Measurements from ENCODE around the gene PPP2R5E.
A peak's percentile ranks its signal among the peaks of the same experiment; 100 is the strongest.
"Not testable (repeated sequence)": the region's sequence is repeated elsewhere in the genome, so short reads cannot be mapped to it uniquely, and the experiment has no call there.

The PPP2R5E gene

DNA sequence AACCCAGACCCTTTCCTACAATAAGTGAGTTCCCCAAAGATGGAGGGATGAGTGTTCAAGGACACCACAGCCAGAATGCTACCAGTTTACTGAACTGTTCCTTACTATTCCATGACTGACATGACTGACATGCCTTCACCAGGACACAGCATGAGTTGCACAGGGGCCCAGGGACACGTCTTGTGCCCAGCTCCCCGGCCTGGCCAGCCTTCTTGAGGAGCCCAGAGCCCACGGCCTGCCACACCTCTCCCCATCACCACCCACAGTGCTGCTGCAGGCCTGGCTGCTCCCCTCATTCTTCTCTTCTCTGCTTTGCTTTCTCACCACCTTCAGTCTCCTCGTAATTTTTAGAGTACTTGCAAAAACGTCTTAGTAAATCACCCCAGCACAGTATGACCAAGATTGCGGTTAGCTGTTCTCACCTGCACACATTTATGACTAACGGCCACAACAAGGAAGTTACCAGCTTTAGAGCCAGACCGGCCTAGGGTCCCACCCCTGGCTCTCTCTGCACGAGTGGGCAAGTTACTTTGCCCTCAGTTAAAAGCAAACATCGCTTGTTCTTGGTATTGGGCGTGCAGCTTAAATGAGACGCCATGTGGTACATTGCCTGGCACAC is 18.5 kb downstream of the PPP2R5E start:
- intact Hi-C loops (cut with DNase I): no loop called here
- DNase-seq: no peak

DNA sequence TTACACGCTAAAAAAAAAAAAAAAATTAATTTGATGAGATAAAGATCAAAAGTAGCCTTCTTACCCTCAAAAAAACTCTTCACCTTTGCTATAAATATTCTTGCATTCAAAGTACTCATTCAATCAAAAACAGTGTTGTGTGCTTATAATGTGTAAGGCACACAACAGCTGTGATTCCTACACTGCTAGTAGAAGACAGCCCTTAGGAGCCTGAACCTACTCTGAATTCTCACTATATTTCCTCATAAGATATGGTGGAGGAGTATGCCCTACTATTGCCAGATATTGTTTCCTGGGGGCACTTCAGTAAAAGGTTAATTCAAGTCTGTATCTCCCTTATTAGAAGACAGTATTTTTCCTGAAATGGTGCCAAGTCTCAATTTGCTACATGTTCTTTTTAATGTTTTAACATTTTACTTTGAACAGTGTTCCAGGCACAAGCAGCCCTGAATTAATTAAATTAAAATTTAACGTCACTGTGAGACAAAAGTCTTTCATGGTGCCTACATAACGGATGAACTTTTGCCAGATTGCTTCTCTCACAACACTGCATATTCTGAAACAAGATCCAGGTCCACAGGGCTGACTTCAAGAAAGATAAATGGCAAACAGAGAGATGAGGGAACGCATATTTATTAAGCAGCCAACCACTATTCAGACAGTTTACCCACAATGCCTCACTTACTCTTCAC is 19.3 kb downstream of the PPP2R5E start:
- intact Hi-C loops (cut with DNase I): no loop called here
- no peak for DNase-seq

DNA sequence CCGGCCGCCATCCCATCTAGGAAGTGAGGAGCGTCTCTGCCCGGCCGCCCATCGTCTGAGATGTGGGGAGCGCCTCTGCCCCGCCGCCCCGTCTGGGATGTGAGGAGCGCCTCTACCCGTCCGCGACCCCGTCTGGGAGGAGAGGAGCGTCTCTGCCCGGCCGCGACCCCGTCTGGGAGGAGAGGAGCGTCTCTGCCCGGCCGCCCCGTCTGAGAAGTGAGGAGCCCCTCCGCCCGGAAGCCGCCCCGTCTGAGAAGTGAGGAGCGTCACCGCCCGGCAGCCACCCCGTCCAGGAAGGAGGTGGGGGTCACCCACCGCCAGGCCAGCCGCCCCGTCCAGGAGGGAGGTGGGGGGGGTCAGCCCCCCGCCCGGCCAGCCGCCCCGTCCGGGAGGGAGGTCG is 20.7 kb downstream of the PPP2R5E start:
- intact Hi-C loops (cut with DNase I); DNase-seq: not testable (repeated sequence)

DNA sequence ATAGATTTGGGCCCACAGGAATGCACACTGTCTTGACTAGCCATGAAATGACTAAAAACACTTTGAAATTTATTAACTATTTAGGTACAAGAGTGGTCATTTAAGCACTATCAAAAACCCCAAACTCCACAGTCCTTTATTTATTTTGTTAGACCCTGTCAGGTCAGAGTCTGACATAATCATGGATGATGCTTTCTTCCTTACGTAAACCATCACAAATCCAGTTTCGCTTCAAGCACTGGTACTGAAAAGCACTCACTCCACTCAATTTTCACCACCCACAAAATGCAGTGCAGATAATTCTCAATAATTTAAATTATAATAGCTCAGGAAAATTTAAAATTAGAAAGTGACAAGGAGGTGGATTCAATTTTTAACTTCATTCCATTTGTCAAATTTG is 25.8 kb downstream of the PPP2R5E start:
- intact Hi-C loops (cut with DNase I): no loop called here
- DNase-seq: peak in 3 of 42 donors; percentile 7 to 41 (median 39)

- no peak for DNase-seq
- intact Hi-C loops (cut with DNase I): no loop called here
Observed at GRCh38 chr14:63515240-63515639, 27.9 kb downstream of the PPP2R5E start.

GRCh38 chr14:63513756-63514155 is 29.4 kb downstream of the PPP2R5E start:
- intact Hi-C loops (cut with DNase I): no loop called here
- no peak for DNase-seq

DNA sequence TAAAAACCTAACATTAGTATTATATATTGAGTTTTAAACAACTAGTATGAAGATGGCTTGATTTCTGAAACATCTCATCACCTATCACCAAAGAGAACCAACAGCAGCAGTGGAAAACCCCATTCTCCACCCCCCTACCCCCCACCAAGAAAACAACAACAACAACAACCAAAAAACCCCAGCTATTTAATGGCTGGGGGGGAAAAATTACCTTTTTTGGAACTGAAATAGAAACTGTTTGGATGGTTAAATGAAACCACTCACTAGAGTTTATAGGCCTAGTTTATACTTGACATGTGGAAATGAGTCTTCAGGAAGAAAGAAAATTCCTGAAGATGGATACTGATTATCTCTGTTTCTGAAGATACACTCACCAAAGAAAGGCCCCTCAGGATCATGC is 30.3 kb downstream of the PPP2R5E start:
- intact Hi-C loops (cut with DNase I): no loop called here
- no peak for DNase-seq

DNA sequence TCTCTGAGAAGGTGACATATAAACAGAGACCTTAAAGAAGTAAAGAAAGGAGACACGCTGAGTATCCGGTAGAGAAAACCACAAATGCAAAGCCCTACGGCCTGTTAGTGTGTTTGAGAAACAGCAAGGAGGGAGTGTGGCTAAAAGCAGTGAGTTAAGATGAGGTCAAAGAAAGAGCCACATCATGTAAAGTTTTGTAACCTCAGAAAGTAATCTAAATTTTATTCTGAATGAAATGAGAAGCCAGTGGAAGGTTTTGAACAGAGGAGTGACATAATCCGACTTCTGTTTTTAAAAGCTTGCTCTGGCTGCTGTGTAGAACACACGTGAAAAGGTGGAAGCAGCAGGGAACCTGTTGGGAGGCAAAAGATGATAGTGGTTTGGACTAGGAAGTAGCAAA is 32.6 kb downstream of the PPP2R5E start:
- intact Hi-C loops (cut with DNase I): no loop called here
- no peak for DNase-seq

GRCh38 chr14:63508033-63508432 is 35.1 kb downstream of the PPP2R5E start:
- DNase-seq: no peak
- intact Hi-C loops (cut with DNase I): no loop called here

DNA sequence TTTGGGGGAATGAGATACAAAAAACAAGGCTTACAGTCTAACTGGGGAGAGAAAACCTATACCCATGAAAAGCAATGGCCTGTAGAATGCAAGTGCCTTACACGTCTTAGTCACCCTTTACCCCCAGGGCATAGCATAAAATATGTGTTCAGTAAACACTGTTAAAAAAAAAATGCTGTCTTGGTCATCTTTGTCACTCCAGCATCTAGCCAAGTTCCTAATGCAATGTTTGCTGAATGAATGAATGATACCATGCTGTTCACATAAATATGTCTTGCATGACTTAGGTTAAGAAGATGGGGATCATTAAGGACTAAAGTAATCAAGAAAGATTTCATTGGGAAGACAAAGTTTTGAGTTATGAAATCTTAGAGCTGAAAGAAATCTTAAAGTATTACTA is 38.5 kb downstream of the PPP2R5E start:
- DNase-seq: no peak
- intact Hi-C loops (cut with DNase I): no loop called here

GRCh38 chr14:63501429-63501828 is 41.7 kb downstream of the PPP2R5E start:
- no peak for DNase-seq
- intact Hi-C loops (cut with DNase I): no loop called here

GRCh38 chr14:63499701-63500250 is 43.4 kb downstream of the PPP2R5E start:
- DNase-seq: no peak
- intact Hi-C loops (cut with DNase I): no loop called here

- intact Hi-C loops (cut with DNase I): no loop called here
- no peak for DNase-seq
Observed at GRCh38 chr14:63496837-63497400, 46.3 kb downstream of the PPP2R5E start.

DNA sequence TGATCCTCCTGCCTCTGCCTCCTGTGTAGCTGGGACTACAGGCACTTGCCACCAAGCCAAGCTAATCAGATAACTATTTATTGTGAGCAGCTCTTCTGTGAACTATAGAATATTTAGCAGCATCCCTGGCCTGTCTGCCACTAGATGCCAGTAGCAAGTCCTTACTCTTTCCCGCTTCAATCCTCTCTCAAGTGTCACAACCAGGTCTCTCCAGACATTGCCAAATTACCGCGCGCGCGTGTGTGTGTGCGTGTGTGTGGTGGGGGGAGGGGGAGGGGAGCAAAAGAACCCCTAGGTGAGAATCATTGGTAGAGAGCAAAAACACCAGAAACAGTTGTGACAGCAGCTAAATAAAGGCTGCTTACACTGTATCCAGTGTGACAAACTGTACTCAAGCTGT is 49.9 kb downstream of the PPP2R5E start:
- peak in 15 of 42 donors; percentile 4 to 53 (median 21) for DNase-seq
- intact Hi-C loops (cut with DNase I): no loop called here

DNA sequence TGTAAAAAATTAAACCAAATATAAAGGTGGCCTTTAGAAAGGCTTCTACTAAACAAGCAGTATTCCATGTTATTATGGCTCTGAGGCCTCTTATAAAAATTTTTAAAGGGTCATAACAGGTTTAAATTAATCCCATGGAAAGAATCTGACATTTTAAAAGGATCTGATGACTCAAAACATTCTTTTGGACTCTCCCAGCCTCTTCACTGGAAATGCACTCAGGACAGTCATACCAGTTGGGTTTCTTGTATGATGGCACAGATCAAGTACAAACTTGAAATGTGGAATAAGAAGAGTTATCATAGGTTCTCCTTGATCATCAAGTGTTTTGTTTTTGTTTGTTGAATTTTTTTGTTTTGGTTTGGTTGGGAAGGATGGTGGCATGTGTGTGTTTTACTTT is 50.8 kb downstream of the PPP2R5E start:
- intact Hi-C loops (cut with DNase I): no loop called here
- DNase-seq: no peak

DNA sequence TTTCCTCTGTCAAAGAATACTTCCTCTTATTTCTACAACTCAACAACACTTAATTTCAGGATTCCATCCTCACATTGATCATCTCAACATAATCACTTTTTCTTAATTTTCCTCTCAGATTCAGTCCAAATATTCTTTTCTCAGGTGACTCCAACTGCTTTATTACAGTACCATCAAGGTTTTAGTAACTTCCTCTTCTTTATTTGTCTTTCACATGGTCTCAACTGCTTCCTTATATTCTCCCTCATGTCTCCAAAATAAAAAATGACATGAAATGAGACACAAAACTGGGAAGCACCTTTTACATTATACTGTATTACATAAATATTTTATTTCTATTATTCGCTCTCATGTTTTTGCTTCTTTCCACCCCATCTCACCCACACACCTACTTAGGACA is 55.5 kb downstream of the PPP2R5E start:
- no peak for DNase-seq
- intact Hi-C loops (cut with DNase I): no loop called here

DNA sequence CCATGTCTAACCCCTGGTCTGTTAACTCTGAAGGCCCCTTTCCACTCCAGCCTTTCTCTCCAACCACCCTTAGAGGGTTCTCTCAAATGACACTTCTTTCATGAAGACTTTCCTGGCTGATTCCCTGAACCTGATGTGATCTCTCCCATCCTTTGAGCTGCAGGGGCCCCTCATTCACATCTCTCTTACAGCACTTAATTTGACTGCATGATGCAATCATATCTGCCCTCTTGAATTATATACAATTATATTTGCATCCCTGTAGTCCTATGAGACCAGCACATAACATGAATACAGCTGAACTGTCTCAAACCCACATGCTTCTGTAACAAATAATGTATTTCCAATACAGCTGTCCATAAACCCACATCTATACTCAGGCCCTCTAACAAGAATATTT is 56.4 kb downstream of the PPP2R5E start:
- DNase-seq: no peak
- intact Hi-C loops (cut with DNase I): no loop called here

GRCh38 chr14:63483315-63483714 is 59.9 kb downstream of the PPP2R5E start:
- intact Hi-C loops (cut with DNase I): no loop called here
- no peak for DNase-seq

DNA sequence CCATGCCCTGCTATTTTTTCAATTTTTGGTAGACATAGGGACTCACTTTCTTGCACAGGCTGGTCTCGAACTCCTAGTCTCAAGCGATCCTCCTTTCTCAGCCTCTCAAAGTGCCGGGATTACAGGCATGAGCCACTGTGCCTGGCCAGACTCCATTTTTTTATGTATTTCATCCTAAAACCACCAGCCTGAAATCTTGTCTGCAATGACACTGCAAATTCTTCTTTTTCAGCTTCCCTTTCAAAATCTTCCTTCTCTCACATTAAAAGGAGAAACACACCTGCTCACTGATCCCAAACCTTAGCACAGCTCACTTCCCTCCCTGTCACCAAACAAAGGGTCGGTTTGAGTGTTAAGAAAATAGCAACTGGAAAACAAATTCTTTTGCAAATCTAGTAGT is 62.6 kb downstream of the PPP2R5E start:
- intact Hi-C loops (cut with DNase I): no loop called here
- no peak for DNase-seq

DNA sequence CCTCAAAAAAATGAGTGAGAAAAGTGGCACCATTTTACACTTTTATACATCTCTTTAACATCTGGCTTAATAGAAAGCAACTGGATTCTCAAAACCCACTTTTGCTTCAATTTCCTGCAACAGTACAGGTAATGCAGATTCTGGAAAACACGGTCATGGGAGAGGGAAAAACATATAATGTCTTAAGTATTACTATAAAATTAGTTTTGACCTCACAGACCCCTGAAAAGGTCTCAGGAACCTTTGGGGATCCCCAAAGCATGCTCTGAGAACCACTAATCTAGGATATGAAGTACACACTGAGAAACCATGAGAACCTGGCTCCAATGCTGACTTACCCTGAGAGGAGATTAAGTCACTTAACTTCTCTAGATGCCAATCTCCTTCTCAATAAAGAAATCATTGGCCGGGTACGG is 64.7 kb downstream of the PPP2R5E start:
- intact Hi-C loops (cut with DNase I): no loop called here

DNA sequence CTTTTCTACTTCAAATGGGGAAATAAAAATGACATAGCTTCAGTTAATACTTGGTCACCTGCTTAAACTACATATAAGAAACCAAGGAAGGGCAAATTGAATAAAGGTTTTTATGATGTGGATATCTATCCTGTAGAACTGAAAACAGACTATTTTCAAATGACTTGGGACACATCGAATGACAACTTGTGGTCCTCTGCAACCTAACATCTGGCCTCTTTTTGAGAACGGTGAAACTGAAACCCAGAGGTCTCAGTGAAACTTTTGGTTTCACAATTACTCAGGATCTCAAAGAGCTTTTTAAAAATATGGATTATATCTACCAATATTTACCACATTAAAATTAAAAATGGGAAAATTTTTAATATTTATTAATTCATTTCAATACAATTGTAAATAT is 65.2 kb downstream of the PPP2R5E start:
- no peak for DNase-seq
- intact Hi-C loops (cut with DNase I): no loop called here

More for the DNA sequence above, 64.7 kb downstream of the PPP2R5E start:
- DNase-seq: no peak
